CD4-positive, alpha-beta T cell treated with Interleukin-6 at 100 ng/mL for 8 hours (primary cell): Measurements from ENCODE around the gene P2RX6.

Experiments used
- DNase-seq: peaks from one replicate; pipeline ENCODE4 v3.0.0-alpha.2; 2020; ENCODE audit warnings: mixed read lengths, low spot score

The P2RX6 gene

DNA sequence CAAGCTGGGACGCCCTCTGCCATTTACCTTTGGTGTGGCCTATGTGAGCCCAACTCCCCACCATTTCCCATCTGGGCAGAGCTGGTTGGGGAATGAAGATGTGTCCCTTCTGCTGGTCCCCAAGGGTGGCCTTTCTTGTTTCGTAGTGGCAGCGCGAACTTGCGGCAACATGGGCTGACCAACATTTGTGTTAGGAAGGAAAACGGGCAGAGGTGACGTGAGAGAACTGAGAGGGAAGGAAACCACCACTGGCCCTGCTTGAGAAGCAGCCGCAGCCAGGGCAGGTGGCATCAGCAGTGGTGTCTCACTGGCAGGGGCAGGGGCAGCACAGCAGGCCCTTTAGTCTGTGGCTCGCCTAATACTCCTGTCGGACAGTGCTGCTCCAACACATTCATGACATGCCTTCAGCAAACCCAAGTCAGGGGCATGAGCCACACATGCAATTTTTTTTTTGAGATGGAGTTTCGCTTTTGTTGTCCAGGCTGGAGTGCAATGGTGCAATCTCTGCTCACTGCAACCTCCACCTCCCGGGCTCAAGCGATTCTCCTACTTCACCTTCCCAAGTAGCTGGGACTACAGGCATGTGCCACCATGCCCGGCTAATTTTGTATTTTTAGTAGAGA is 60.7 kb downstream of the P2RX6 start:
- DNase-seq = no peak

GRCh38 chr22:21076912-21077625 is 62.1 kb downstream of the P2RX6 start:
- DNase-seq = no peak
